MV-4-11 (cell line): ENCODE data around the gene MACROH2A1.

Experiments used
- DNase-seq: peaks from one replicate; lab custom pipeline; 2025; lab: John Stamatoyannopoulos, UW

MACROH2A1 gene

DNA sequence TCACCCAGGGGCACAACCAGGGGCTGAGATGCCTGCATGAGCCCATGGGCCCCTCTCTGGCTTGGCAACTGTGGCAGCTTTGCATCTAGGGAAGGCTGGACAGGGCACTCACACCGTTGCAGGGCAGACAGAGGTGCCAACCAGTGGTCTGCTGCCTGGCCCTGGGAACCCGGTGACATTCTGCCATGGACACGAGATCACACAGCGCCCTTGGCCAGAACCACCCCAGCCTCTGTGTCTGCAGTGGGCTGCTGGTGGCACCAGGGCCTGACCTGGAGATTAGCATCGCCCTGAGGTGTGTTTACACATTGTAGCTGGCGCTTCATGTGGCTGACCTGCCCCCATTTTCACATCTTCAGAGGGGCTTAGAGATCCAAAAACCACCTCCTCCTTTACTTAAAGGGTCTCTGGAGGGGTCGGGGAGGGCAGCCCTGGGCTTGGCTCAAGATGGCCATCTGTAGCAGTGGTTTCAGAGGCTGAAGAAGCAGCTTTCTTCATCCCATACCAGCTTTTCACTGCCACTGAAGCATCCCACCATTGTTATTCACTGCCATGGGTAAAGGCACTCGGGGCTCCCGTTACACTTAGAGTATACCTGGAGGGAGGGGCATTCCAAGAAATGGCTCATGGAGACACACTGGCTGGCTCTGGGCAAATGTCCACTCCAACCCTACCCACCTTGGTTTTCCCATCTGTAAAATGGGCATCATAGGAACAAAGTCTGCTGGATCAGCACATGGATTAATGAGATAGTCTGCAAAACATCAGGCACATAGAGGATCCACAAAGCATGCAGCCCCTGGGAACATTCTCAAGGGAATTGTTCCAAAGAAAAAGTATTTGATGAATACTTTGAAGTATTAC, 36.7 kb upstream of the MACROH2A1 start:
- DNase-seq: no peak

DNA sequence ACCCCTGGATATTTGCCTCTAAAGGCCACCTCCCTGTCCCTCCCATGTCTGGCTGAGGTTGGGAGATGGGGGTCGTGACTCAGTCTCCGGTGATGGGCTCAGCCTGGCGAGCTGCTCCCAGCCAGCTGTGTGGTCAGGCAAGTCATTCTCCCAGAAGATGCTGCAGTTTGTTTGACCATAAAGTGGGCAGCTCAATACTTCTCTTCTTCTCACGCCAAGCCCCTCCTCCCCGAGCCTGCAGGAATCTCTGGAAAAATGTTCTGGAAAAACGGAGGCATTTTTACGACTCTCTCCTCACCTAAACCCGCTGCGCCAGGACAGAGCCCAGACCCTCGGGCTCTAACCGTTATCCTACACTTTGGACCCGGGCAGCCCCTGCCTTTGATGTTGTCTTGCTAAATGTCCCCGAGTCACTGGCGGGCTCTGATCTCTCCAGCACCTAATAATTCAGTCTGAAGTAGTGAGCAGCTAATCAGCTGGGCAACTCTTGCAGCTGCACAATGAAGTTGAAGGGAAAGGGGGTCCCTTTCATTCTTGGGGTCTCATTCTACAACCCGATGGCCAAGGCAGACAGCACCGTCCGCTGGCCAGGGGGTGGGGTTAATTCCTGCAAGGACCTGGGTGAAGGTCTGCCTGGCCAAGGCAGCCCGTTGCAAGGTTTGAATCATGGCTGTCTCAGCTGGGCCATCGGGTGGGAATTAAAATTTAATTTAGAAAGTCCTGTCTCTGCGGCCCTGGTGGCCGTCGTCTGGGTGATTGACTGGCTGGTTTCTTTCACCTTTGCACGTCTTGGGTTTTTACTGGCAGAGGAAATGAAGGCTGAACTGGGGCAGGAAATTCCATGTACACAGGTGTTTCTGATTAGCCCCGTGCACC, 35.8 kb upstream of the MACROH2A1 start:
- DNase-seq: no peak

DNA sequence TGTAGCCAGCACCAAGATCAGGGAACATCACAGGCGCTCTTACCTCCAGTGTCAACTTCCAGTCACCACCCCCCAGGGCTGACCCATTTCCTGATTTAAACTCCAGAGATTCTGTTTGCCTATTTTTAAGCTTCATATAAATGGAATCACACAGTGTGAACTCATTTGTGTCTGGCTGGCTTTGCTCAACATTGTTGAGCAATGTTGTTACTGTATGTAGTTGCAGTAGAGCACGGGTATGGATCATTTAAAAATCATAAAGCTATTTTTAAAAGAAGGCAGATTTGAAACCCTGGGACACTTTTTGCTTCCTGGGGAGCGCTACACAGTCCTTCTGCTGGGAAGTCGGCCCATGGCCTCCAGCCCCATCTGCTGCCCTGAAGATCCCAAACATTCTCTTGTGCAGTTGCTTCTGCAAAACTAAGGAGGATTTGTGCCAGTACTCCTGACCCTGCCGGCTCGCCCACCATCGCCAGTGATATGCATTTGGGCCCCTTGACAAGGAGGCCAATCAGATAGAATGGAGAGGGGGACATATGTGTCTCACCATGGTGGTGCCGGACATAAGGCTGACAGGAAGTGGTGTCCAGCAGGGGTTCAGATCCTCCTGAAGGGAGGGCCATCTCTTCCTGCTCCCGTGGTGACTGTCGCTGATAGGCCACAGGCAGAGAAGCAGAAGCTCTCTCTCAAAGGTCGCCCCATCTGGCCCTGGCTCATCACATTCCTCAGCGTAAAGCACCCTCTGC, 34.8 kb upstream of the MACROH2A1 start:
- DNase-seq: peak; percentile 90

DNA sequence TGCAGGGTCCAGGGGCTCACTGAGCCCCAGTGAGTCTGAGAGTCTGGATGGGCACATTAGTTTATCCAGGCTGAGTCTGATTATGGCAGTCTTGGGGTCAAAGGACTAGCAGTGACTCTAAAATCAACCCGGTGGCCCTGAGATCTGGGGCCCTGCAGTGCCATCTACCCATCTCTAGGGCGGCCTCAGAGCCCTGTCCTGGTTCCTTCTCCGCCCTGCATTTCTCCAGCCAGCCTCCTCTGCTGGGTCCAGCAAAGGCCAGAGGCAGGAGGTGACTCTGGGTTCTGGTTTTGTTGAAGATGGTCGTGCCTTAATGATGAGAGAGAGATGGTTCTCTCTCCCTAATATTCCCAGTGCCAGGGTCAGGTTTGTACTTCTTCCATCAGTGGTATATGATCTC, 33.1 kb upstream of the MACROH2A1 start:
- no peak for DNase-seq

DNA sequence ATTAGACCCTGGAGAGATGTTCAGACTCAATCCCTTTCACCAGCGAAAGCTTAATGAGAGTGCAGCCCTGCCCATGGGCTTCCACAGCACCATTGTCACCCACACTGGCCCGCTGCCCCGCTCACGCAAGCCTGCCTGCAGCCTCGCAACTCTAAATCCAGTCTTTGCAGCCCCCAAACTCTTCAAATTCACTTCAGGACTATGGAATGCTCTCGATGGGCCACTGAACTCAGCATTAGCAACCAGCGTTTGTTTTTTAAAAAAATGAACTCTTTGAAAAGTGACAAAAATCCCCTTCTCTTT, 31.1 kb upstream of the MACROH2A1 start:
- DNase-seq: no peak

DNA sequence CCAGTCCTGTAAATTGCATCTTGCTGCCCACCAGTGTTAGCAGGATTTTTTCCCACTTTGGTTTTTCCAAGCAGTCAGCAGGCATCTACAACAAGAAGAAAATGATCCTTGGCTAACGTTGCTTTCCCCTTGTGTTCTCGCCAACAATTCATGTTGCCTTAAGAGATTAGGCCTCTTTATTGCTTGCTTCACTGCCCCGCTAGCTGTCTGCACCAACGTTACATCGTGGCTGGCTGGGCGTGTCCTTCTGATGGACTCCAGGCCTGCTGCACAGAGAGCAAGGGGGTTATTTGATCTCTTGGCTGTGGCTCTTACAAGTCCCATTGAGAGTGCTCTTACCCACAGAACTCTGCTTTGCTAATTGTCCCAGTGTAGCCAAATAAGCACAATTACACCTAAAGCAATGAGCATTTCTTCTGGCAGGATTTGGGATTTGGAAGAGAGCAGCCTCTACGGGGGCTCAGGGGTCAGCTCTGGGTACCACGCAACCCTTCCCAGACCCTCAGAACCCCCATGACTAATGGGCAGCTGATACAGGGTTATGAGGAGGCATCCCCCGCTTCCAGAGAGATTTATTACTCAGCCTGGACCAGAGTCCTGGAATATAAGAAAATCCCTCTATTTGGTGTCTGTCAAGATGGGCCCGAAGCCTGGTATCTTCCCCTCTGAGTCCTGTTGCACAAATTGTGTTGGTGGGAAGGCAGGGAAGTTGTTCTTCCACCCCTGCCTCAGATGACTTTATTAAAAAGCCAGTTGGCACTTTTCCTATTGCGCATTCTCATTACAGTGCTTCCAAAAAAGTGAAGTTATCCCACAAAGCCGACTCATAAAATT, 30.5 kb upstream of the MACROH2A1 start:
- DNase-seq: peak; percentile 66

DNA sequence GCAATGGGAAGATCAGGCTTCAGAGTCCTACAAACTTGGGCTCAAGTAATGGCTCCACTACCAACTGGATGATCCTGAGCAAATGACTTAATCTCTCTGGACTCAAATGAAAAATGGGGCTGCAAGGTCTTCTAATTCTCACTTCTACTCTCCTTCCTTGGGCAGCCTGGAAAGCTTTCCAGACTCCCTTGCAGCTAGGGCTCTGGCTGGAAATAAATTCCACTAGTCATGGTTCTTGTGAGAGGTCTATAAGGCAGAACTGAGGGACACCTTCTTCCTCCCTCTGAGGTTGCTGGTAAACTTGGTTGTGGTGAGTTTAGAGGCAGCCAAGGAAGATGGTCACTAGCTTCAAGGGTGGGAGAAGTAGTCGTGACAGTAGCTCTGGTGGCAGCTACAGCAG, 29.6 kb upstream of the MACROH2A1 start:
- DNase-seq: peak; percentile 55

DNA sequence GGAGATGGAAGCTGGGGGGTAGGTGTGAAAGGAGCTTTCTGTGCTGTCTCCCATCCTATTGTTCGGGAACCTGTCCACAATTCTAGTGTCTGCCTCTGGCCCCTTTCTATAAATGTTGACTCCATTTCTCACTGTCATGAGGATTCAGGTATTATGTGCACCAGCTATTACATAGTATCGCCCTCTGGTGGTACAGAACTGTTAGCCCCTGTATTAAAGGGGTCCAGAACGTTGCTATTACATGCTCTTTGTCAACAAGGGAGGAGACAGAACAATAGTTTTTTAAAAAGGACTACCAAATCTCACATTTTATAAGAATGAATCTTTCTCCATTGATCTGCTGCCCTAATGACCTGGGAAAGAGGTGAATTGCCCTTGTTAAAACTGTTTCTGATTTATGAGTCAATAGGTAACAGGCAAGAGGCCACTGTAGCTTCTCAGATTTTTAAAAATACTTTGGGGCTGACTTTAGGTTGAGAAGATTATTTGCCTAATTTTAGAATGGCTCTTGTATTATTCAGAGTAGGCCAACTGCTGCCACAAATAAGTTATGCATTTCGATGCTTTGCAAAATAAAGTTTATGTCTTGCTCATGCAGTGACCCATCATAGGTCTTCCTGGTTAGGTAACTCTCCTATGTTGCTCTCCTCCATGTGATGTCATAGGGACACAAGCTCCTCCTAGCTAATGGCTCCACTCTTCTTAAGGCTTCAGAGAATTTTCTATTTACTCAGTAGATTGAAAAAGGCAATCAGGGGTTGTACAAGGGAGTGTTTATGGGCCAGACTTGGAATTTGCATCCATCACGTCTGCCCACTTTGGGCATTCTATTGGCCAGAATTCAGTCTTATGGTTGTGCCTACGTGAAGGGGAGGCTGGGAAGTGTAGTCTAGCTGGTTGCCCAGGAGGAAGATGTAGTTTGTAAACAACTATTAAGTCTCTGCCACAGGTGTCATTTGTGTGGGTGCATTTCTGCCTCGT, 27.4 kb upstream of the MACROH2A1 start:
- DNase-seq: peak; percentile 77

DNA sequence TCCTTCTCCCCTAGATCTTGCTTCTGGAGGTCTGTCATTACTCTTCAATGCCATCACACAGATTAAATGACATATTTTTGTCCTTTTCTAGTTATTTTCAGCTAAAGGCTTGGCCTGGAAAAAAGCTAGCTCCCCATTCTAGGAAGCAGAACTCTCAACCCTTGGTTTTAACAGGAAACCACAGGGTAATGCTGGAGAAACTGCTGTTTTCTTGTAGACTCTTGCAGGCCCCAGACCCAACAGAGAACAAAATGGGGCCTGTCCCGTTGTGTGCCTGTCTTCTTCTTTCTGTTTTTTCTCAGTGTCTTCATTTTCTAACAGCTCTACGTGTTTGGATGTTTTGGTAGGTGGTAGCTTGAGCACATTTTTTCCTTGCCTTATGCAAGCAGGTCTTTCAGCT, 26.6 kb upstream of the MACROH2A1 start:
- DNase-seq: peak; percentile 92

DNA sequence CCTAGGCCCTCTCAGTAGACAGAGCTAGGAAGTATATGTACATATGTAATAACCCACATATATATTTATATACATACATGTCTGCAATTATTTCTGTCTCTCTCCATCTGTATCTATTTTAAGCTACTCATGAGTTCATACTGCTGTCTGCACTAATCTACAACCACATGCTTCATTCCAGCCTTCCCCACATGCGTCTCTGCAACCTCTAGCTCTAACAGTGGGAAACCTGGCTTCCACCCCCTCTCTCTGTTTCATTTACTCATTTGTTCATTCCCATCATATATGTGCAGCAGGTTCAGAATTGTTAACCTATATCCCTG, 24.8 kb upstream of the MACROH2A1 start:
- peak; percentile 84 for DNase-seq

DNA sequence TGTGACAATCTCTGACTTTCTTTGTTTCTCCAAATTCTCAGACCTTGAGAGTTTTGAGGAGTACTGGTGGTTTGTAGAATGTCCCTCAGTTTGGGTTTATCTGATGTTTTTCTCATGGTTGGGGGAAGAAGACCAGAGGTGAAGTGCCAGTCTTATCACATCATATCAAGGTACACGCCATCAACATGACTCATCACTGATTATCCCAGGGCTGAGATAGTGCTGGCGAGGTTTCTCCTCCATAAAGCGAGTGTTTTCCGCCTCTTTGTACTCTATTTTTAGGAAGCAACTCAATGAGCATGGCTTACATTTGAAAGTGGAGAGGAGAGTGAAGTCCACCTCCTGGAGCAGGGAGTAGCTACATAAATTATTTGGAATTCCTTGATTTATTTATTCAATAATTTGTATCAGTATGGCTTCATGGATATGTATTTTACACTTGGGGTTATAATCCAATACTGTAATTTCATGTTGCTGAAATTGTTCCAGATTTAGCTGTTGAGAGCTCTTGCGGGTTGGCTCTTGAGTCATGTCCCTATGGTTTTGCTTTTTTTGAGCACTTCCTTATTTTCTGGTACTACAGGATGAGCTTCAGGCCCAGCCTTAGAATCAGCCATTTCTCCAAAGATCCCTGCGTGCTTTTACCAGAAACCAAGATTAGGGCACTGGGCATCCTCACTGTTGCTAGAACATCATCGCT, 24.3 kb upstream of the MACROH2A1 start:
- DNase-seq: peak; percentile 96

DNA sequence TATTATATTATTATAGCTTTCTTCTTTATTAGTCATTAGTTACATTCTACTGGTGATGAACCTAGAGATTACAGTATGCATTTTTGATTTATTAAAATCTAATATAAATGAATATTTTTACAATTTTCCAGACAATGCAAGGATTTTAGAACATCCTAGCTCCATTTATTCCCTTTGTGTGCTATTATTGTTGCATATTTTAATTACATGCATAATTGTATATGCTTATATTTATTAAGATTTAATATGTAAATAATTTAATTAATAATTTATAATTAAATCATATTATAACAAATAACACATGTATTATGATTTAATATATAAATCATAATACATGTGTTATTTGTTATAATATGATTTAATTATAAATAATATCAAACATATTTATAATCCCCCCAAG, 23.4 kb upstream of the MACROH2A1 start:
- no peak for DNase-seq

DNA sequence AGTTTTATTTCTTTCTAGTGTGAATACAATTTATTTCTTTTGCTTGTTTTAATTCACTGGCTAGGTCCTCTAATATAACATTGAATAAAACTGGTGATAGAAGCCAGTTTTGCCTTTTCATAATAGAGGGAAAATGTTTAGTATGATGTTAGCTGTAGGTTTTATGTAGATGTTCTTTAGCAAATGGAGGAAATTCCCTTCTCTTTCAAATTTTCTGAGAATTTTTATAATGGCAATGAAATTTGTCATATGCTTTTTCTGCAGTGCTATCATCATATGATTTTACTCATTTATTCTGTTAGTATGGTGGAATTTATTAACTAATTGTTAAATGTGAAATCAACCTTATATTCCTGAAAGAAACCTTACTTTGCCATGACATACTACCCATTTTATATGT, 18.1 kb upstream of the MACROH2A1 start:
- DNase-seq: no peak

DNA sequence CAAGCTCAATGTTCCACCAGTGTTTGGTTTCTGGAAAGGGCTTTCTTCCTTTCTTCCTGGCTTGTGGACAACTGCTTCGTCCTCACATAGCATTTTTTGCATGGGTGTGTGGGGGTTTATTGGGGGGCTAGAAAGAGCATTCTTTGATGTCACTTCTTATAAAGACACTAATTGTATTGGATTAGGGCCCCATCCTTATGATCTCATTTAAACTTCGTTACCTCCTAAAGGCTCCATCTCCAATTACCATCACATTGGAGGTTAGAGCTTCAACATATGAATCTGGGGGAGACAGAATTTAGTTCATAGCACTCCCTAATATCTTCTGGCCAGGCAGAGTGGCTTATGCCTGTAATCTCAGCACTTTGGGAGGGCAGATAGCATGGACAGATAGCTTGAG, 6.1 kb upstream of the MACROH2A1 start:
- no peak for DNase-seq

DNA sequence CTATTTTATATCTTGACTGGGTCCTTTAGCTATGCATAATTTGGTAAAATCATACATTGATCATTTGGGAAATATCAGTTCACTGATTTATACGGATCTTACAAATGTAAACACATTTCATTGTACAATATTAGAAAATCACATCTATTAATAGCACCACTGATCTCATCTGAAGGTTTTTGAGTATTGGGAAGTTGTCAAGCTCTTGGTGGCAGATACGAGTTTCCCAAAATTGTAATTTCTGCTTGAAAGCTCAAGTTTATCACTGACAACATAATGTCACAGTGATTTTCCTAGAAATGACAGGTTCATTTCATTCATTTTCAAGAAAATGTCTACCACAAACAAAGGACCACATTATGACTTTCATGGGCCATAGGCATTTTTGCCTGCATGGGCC, 3.0 kb upstream of the MACROH2A1 start:
- peak; percentile 17 for DNase-seq

DNA sequence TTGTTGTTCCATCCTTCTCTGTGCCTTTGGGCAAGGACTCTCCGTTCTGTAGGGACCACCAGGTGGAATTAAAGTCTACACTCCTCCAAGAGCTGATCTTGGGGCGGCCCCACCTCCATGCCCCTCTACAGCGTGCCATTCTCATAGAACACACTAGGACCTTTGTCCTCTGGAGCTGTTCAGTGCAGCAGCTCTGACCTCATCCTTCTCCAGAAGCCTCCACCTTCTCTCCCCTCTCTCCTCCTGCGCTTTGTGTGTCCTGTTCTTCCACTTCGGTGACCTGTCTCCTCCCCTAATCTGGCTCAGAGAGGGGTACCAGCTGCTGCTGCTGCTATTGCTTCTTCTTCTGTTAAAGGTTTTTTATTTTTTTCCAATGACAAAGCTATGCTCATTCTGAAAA, 1.8 kb upstream of the MACROH2A1 start:
- DNase-seq: peak; percentile 67

DNA sequence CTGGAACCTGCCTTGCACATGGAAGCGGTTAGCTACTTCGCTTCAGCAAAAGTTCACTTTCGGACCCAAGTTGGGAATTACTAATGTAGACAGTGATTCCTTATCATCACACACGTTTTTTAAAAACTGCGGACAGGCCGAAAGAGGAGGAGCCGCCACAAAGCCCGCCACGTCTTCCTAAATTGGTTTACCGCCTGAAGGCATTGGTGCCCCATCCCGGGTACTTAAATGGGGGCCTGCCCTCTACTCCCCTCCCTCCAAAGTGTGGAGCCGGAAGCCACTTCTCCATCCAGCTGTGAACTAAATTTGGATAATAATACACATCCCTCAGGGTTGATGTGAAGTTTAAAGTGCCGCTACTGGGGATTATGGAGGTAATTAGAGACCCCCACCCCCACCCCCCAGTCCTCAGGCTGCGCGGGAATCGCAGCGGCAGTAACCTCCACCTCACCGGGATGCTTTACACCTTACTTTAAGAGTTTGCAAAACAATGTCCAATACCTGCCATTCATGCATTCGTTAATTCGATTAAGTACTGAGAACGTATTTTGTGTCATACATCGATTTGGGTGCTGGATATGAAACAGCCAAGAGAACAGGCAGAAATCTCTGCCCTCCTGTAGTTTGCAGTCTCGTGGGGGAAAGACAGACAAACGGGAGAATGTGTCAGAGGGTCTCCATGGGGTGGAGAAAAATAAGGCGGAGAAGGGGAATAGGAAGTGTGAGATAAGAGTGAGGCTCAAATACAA, 937 bp upstream of the MACROH2A1 start:
- DNase-seq: peak; percentile 87

DNA sequence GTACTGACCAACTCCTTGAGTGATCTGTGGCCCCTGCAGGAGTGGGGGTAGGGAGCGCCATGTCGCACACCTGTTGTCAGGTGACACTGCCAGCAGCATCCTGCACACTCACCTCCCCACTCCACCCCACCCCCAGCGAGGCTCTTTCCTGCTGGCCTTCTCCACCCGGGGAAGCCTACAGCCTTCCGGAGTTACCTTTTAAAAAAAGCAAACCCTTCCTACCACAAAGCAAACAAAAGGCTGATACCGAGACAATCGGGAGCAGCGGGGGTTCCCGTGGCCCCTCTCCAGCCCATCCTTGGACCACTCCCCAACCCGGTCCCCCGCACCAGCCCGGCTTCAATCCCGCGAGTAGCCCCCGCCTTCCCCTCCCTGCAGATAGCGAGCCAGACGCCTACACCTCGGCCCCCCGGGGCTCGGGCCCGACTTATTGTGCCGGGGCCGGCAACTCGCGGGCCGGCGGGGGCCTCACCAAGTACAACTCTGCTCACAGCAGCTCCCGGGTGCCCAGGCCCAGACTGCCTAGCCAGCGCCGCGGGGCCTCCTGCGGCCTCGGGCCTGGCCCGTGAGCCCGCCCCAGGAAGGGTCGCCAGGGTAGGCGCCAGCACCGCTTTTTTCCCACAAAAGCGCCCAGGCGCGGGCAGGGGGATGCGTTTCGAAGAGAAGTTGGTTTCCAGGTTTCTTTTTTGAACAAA, 724 bp downstream of the MACROH2A1 start:
- DNase-seq: no peak

DNA sequence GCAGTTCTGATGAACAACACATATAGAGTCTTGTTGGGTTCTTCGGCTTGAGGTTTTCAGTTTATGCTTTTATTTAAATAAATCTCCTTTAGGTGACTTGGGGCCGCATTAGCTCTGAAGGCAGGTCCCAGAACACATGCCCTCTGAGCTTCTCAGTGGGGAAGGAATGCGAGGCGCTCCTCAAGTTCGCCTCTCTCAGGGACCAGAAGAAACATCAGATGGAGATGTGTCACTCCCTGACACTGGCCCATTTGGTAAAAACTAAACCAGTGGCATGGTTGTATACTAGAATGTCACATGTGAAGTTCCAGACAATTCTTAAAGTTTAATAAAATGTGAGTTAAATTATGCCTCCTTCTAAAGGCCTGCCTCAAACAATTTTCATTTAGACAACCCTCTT, 1.9 kb downstream of the MACROH2A1 start:
- peak; percentile 24 for DNase-seq
